ENCODE results near the gene ZMIZ1.
A peak's percentile ranks its signal among the peaks of the same experiment; 100 is the strongest.

ZMIZ1 gene

GRCh38 chr10:79173582-79174262, 105.0 kb downstream of the ZMIZ1 start:
- DNase-seq (ENCODE audit: low spot score): no peak

DNA sequence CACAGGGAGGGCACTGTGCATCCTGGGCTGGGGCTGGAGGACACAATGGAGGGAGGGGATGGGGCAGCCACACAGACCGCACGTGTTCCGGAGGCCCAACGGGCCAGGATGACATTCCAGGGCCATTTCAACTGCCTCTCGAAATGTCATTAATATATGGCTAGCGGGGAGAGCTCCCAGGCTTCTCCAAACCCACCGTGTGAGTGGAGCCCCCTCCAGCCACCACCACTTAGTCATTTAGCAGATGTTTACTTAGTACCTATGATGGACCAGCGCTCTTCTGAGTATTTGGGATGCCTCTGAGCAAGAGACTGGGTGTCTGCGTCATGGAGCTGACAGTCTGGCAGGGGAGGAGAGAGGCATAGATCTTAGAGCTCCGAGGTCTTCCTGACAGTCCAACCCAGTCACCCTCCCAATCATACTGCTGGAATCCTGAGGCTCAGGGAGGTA, 107.3 kb downstream of the ZMIZ1 start:
- DNase-seq (ENCODE audit: low spot score): no peak

DNA sequence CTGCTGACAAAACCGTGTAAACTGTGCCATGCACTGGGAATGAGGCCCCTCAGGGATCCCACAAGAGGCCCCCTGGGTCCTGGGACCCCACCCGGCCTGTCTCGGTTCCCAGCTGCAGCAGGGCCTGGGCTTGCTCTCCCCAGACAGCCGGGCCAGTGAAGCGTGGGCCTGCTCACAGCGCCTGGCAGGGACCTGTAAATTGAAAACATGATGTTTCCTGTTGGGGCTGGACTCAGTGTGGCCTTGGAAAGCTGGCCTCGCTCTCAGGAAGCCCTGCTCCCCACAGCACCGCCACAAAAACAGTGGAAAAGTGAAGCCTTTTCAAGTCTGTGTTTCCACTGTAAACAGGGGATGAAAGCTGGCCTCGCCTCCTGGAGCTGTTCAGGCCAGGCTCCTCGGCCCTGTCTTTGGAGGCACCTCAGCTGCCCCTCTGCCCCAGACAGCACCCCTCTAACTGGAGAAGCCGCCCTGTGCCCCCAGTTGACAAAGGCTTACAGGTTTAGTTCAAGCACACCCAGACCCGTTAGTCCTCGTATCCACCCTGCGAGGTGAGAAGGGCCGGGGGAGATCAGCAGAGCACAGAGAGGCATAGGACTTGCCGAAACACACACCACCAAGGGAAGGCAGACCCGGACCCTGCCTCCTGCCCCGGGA, 108.3 kb downstream of the ZMIZ1 start:
- DNase-seq (ENCODE audit: low spot score): no peak

DNA sequence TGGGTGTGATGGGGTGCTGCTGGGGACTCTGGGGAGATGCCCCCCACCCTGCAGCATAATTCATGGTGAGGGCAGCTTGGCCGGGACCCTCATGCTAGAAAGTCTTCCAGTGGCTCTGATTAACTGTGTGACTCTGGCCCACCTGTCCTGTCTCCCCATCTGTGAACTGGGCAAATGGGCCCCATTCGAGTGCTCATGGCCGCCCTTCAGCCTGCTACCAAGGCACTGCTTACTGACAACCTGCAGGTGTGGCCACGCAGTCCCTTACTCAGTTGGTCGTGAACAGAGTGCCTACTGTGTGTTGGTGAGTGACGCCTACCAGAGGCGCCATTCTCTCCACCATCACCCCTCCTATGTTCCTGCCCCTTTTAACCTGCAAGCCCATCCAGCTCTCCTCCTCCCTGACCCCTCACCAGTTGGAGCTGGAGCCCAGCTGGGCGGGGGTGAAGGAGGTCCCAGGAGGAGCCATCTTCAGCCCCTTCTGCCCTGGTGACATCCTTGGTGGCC, 109.4 kb downstream of the ZMIZ1 start:
- no peak for DNase-seq (ENCODE audit: low spot score)

DNA sequence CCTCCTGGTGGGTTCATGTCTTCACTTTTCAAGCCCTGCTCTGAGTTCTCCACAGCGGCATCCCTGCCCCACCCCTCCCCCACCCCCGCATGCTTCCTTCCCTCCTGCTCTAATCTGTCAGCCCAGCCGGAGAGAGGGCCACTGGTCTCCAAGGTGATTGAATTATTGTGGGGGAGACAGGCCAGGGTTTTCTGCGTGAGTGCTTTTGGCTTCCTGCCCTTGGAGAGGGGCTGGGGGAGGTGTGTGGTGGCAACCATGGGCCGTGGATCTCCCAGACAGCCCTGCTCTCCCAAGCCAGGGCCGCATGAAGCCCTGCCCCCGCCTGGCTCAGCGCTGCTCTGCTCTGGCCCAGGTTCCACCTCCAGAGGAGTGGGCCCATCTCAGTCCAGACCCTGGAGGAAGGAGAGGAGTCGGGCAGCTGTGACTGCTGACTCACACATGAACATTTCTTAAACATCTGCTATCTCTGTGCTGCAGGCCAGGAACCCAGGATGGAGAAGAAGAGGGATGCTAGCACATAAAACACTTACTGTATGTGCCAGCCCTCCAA, 109.9 kb downstream of the ZMIZ1 start:
- no peak for DNase-seq (ENCODE audit: low spot score)

DNA sequence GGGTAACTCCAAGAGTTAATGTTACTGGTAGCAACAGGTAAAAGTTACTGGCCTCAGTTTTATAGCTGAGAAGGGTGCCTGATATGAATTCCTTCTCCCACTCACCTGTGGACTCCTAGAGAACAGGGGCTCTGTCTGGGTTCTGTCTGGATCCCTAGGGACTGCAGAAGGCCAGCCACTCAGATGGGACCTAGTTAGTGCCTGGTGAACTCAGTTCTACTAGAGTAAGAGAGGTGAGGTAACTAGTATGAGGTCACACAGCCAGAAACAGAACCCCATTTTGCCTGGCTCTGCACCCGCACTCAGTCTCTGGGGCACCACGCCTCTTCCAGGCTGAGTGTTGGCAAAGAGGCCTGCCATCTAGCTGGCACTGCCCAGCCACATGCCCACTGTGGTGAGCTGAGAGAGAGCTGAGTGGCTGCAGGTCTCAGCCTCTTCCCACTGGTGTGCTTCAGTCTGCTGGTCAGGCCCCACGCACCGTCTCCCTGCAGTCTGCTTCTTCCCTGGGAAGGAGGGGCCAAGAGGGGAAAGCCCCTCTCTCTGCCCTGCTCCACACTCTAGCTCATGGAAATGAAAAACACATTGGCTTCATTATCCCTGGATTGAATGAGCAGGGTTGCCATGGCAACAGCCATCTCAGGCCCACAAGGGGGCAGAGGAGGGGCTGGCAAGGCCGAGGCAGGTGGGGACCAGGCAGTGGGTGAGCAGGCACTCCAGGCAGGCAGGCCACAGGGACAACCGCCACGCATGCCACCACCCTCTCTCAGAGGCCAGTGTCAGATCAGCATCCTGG, 110.6 kb downstream of the ZMIZ1 start:
- no peak for DNase-seq (ENCODE audit: low spot score)

- DNase-seq (ENCODE audit: low spot score): no peak
These were observed 111.2 kb downstream of the ZMIZ1 start for GRCh38 chr10:79179957-79180309.

DNA sequence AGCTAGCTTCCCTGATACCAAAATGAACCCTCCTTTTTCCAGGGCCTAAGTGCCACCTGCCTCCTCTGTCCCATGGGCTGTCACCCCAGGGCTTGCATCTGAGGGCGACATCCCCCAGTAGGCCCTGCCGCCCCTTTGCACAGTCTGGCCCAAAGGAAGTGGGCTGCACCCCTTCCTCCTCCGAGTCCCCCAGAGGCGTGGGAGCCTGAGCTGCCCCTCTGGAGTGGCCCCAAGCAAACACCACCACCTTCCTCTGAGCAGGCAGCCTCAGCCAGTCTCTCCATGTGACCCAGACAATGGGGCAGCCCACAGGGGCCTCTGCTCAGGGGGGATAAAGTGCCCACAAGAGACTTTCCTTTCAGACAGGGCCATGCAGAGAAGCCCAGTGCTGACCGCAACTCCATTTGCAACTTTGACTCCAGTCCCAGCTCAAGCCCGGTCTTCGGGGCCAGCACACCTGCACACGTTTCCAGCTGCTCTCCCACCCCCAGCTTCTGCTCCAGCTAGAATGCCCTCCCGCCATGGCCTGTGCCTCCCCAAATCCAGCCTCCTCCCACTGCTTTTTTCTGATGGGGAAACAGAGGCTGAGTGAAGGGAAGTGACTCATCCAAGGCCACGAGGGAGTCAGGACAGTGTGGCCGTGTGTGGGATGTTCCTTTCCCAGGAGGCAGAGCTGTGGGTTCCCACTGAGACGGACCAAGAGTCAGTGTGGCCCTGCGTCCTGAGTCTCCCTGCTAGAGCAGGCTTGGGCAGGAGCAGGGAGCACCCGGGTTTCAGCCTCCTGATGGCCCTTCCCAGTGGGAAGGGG, 111.9 kb downstream of the ZMIZ1 start:
- no peak for DNase-seq (ENCODE audit: low spot score)

GRCh38 chr10:79181227-79181626, 112.5 kb downstream of the ZMIZ1 start:
- DNase-seq (ENCODE audit: low spot score): no peak

- DNase-seq (ENCODE audit: low spot score): no peak
These were observed 113.1 kb downstream of the ZMIZ1 start for GRCh38 chr10:79181698-79182521.

GRCh38 chr10:79182781-79183467, 114.2 kb downstream of the ZMIZ1 start:
- no peak for DNase-seq (ENCODE audit: low spot score)

DNA sequence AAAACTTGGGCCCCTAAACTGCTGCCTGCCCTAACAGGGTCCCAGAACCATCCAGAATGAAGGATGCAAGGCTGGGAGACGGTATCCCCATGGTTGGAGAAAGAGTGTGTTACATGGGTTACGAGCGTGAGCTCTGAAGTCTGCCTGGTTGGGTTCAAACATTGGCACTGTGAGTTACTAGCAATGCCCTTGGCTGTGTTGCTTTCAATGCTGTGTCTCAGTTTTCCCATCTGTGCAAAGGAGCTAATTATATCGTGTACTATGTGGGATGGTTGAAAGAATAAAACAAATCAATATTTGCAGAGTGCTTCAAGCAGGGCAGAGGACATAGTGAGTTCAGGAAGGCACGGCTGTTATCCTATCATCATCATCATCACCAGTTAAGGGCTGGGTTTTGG, 114.7 kb downstream of the ZMIZ1 start:
- DNase-seq (ENCODE audit: low spot score): no peak

DNA sequence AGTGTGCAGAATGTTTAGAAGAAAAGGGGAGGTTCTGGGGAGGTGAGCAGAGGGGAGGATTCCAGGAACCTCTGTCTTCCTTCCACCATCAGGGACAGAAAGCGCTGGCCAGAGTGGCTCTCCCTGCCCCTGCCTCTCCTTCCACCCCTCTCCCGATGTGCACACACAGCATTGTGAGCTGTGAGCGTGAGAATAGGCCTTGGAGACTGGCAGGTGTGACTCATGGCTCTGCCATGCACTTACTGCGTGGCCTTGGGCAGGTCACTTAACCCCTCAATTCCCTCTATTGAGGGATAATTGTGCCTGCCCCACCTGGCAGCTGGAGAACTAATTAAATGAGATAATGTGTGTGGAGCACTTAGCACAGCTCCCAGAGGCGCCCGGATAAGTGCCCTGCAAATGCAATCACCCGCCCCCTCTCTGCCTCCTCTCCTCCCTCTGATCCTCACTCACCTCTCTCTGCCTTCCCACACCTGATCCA, 115.4 kb downstream of the ZMIZ1 start:
- peak; percentile 16 for DNase-seq (ENCODE audit: low spot score)

- no peak for DNase-seq (ENCODE audit: low spot score)
These were observed 115.9 kb downstream of the ZMIZ1 start for GRCh38 chr10:79184657-79185056.

GRCh38 chr10:79185067-79185774, 116.5 kb downstream of the ZMIZ1 start:
- DNase-seq (ENCODE audit: low spot score): no peak

DNA sequence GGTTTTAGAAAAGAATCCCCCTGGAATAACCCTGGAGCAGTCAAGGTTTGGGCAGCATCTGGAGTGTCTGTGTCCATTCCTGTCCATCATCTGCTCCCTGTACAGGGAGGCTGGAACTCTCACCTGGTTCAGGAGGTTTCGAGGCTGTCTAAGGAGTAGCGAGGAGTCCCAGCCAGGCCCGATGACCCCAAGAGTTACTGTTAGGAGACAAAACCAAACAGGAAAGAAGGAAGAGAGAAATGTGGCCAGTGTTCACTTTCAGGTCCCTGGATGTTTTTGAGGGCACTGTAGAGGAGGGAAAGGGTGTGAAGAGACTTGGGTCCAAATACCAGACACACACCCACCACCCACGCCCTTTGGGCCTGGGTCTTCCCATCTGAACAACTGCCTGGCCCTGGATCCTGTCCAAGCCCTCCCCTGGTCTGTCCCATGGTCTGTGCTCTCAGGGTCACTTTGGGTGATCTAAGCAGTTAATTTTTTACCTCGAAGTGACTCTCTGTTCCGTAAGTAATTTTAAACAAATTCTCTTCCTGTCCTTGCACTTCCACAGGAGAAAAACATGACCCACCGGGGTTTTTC, 117.1 kb downstream of the ZMIZ1 start:
- DNase-seq (ENCODE audit: low spot score): no peak

GRCh38 chr10:79186486-79187120, 117.8 kb downstream of the ZMIZ1 start:
- no peak for DNase-seq (ENCODE audit: low spot score)

GRCh38 chr10:79187121-79187940, 118.6 kb downstream of the ZMIZ1 start:
- no peak for DNase-seq (ENCODE audit: low spot score)

All from COLO829 (cell line).